Stimulated activated naive CD4-positive, alpha-beta T cell (primary cell): ENCODE results near the gene GPR62.

ENCODE experiments used
- DNase-seq, 6 experiments: peaks; one replicate each; lab custom pipeline; 2025; lab: John Stamatoyannopoulos, UW

Gene GPR62

DNA sequence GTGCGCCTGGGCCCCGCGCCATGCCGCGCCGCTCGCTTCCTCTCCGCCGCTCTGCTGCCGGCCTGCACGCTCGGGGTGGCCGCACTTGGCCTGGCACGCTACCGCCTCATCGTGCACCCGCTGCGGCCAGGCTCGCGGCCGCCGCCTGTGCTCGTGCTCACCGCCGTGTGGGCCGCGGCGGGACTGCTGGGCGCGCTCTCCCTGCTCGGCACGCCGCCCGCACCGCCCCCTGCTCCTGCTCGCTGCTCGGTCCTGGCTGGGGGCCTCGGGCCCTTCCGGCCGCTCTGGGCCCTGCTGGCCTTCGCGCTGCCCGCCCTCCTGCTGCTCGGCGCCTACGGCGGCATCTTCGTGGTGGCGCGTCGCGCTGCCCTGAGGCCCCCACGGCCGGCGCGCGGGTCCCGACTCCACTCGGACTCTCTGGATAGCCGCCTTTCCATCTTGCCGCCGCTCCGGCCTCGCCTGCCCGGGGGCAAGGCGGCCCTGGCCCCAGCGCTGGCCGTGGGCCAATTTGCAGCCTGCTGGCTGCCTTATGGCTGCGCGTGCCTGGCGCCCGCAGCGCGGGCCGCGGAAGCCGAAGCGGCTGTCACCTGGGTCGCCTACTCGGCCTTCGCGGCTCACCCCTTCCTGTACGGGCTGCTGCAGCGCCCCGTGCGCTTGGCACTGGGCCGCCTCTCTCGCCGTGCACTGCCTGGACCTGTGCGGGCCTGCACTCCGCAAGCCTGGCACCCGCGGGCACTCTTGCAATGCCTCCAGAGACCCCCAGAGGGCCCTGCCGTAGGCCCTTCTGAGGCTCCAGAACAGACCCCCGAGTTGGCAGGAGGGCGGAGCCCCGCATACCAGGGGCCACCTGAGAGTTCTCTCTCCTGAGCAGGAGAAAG, 951 bp downstream of the GPR62 start:
- peak in 5 of 6 experiments; percentile 11 to 36 (median 26) for DNase-seq

GRCh38 chr3:51957520-51958205, 2.5 kb downstream of the GPR62 start:
- no peak for DNase-seq

DNA sequence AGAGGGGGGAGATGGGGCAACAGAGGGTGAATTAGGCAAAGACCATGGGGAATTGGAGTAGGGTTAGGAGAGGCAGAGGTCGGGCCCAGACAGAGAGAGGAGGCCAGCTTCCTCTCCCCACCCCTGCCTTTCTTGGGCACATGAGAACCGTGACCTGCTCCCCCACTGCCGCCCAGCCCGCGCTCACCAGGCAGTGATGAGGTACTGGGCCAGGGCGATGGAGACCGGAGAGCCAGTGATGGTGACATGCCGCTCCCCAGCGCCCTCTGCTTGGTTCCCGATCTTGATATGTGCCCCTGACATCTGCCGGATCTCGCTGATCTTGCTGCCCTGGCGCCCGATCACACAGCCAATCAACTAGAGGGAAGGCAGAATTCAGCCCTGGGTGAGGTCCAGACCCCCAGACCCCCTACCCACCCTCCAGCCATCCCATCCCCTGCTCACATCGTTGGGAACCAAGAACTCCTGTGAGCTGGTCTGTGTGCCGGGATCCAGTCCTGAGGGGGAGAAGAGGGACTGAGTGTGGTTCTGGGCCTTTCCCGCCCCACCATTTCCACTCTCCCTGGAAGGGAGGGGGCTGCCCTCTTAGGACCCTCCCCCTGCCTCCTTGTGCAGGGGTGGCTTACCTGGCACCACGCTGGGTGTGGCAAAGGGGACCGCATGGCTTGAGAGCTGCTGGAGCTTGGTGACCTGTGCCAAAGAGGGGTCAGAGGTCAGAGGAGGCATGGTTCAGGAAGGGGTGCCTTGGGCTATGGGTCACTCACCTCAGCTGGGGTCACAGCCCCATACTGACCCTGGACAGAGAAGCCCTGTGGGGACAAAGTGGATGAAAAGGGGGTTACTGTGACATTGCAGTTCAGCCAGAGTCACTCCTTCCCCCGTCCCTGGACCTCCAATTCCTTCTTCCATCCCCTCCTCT, 3.7 kb downstream of the GPR62 start:
- DNase-seq: no peak

DNA sequence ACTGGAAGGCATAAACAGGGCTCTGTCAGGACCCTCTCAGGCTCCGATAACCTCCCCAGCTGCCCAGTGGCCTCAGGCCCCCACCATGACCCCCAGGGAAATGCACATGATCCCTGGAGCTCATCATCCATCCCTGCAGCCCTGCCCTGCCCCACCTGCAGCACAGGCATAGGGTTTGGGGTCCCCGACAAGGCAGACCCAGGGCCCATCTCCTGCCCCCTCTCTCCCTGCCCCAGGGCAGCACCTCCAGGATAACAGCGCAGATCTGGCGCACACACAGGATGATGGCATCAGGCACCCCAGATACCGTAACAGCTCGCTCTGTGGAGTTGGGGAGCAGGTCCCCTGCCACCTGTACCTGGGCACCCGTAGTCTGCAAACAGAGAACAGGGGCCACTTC, 4.5 kb downstream of the GPR62 start:
- no peak for DNase-seq

DNA sequence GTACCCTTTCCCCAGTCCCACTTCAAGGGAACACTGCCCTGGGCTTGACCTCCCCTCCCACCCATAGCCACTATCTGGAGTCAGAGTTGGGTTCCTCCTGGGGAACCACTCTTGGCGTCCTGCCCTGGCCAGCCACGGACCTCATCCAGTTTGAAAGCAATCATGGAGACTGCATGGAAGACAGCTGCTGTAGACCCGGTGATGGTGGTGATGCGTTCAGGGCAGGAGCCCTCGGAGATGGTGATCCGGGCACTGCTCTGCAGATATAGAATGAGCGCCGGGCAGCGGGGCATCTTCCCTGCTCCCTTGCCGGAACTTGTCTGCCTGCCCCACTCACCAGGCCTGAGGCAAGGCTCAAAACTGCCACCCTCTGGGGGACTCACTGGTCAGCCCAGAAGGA, 5.2 kb downstream of the GPR62 start:
- DNase-seq: no peak

GRCh38 chr3:51961011-51961410, 5.8 kb downstream of the GPR62 start:
- no peak for DNase-seq

DNA sequence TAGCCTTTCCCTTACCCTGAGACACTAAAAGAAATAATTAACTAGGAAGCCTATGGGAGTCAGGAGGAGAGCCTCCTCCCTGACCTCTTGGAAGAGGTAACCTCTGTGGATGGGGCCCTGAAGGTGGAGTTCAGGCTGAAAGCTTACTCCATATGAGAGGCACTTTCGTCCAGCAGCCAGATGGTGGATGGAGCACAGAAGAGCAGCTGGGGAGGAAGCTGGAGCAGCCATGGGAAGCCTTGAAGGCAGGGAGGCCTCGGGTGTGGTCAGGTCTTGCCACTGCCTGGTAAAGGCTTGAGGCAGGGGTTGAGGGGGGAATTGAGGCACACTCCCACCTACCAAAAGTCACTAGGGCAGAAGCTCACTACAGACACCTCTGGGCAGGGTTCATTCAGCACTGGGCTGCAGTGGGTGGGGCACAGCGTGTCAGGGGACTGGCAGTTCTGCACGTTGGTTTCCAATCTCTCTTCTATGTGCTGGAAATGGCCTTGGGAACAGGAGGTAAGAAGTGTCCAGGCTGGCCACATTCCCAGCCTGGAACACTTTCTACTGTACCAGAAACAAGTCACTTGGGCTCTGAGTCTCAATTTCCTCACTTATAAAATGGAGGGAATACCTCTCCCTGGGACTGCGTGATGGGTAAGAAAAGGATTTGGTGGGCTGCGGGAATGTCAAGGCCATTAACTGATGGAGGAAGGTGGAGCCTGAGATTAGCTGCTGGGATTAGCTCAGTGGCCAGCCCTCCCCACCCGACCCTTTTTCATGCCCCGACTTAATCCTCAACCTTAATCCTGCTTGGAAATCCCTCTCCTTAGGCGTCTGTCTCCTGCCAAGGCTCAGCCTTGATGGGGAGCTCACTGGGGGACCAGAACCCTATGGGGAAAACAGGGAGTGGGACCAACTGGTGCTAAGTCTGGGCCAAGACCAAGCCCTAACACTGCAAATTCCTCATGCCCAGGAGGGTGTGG, 6.7 kb downstream of the GPR62 start:
- no peak for DNase-seq

GRCh38 chr3:51962854-51963530, 7.8 kb downstream of the GPR62 start:
- DNase-seq: no peak

- no peak for DNase-seq
Observed at GRCh38 chr3:51963951-51964451, 8.8 kb downstream of the GPR62 start.

GRCh38 chr3:51964521-51964920, 9.3 kb downstream of the GPR62 start:
- DNase-seq: no peak

- DNase-seq: no peak
Observed at GRCh38 chr3:51966016-51966415, 10.8 kb downstream of the GPR62 start.

DNA sequence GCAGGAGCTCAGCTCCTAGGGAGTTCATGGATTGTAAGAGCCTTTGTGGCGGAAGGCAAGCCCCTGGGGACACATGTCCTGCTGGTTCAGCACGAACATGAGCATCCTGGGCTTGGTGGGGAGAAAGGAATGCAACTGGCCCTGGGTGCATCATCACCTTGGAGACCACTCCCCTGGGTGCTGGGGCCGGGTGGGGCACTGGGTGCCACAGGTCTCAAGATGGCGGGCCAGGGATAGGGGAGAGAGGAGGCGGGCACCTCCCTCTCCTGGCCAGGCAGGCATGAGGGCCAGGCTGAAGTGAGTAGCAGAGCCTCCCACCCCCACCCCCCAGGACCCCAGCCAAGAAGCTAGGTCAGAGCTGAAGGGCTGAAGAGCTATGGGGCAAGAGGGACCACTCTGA, 11.3 kb downstream of the GPR62 start:
- no peak for DNase-seq

GRCh38 chr3:51966922-51967383, 11.8 kb downstream of the GPR62 start:
- peak in 2 of 6 experiments; percentile 10 to 34 for DNase-seq

- DNase-seq: peak in 4 of 6 experiments; percentile 25 to 46 (median 39)
Observed at GRCh38 chr3:51967384-51968169, 12.4 kb downstream of the GPR62 start, which contains the start of gene PCBP4. Gene PCBP4 (minus strand): TSS chr3:51967454. CDS start chr3:51961240, 6,214 bp downstream.

DNA sequence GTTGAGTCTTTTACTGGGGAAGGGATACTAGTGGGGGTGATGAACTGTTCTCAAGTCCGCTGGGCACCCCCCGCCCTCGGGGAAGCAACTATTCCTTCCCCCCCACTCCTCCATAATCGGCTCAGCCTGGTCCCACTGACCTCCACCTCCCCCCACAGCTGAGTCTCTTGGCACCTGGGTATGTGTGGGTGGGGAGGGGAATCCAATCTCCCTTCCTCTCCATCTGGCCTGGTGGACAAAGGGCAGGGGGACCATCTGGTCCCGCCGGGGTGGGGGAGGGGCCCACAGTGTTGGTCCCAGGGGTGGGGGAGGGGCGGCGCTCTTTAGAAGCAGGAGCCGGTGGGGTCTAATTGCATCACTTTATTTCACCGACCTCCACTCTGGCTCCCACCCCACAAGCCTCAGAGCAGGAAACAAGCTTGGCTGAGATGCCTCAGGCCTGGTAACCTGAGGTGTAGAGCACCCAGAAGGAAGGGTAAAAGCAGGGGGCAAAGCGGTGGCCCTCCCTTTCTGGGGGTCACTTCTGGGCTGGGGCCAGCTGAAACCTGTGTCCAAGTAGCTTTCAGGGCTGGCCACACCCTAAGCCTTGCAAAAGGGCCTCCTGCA, 13.1 kb downstream of the GPR62 start:
- DNase-seq: no peak

GRCh38 chr3:51968883-51969678, 13.9 kb downstream of the GPR62 start:
- DNase-seq: no peak

DNA sequence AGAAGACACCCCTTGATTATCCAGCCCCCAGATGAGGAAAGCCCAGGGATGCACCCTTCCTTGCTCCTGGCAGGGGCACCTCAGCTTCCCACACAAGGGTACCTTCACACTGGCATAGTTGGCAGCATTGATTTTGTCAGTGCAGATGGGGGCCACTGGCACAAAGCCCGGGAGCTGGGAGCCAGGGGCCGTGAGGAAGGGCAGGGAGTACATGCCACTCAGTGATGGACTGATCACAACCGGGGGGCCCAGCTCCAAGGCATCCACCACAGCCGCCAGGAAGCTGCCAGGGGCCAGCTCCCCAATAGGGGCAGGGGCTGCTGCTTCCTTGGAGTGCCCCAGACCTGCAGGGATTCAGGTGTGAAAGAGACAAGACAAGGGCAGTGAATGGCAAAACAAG, 14.7 kb downstream of the GPR62 start:
- DNase-seq: no peak
